SK-N-SH (cell line): ENCODE measurements around the gene LGI4. TPM values are rescaled to one million over a fixed set of nuclear protein-coding genes. Genes with fewer than 3 reads are reported as not detected.

Experiments
- CTCF ChIA-PET: fragments of 300-600, 350-600 bp; formaldehyde crosslinking; extraction: SDS; loops from one replicate; lab custom pipeline; 2021; lab: Yijun Ruan, JAX
- POLR2A ChIA-PET: fragments of 350-600 bp; sonication (Branson Sonifier 250); formaldehyde crosslinking; extraction: SDS; loops from one replicate; lab custom pipeline; 2020; ENCODE audit warnings: antibody characterized with exemption, inconsistent platforms; lab: Yijun Ruan, JAX
- DNase-seq: peaks from one replicate; pipeline ENCODE4 v3.0.0; 2012
- H2AFZ ChIP-seq: fragments of 200-600 bp; sonication (generic); 2 replicates; pipeline ENCODE4 v1.8.1; 2016; ENCODE audit warnings: antibody characterized with exemption, mild to moderate bottlenecking, low read depth
- H3F3A ChIP-seq: fragments of 200-600 bp; sonication (generic); replicated peaks from 2 replicates; pipeline ENCODE3; 2016; ENCODE audit warnings: antibody characterized with exemption, mild to moderate bottlenecking; ENCODE audit not compliant: insufficient read depth
- H3K27ac ChIP-seq, 2 experiments: fragments of 200-500 bp in 1 of 2; fragments of 200-600 bp in 1 of 2; sonication (Bioruptor generic) in 1 of 2; sonication (generic), shearing (Covaris generic) in 1 of 2; 2 replicates each; pipeline versions ENCODE4 v1.5.1 to v1.6.1; 2014 to 2016; ENCODE audit warnings: low read depth in 2 of 2, inconsistent platforms in 1 of 2, low read length in 1 of 2, mild to moderate bottlenecking in 1 of 2, mixed read lengths in 1 of 2
- H3K27me3 ChIP-seq: fragments of 200-600 bp; sonication (generic), shearing (Covaris generic); 2 replicates; pipeline ENCODE4 v1.6.1; 2016; ENCODE audit warnings: mixed run types; ENCODE audit not compliant: insufficient read depth
- H3K36me3 ChIP-seq, 2 experiments: fragments of 200-500 bp in 1 of 2; fragments of 200-600 bp in 1 of 2; sonication (Bioruptor generic) in 1 of 2; sonication (generic) in 1 of 2; replicated peaks in 1 of 2; 2 replicates each; pipeline versions ENCODE3 to v1.5.1; 2014 to 2016; ENCODE audit warnings: low read length in 1 of 2, mild to moderate bottlenecking in 1 of 2; ENCODE audit not compliant: insufficient read depth in 2 of 2, control insufficient read depth in 1 of 2
- H3K4me1 ChIP-seq, 2 experiments: fragments of 200-500 bp in 1 of 2; fragments of 200-600 bp in 1 of 2; sonication (Bioruptor generic) in 1 of 2; sonication (generic), shearing (Covaris generic) in 1 of 2; 2 replicates each; pipeline versions ENCODE4 v1.5.1 to v1.6.1; 2014 to 2016; ENCODE audit warnings: low read depth in 1 of 2, low read length in 1 of 2, mixed run types in 1 of 2; ENCODE audit not compliant: insufficient read depth in 2 of 2, control insufficient read depth in 1 of 2
- H3K4me2 ChIP-seq: fragments of 200-600 bp; sonication (generic), shearing (Covaris generic); 2 replicates; pipeline ENCODE4 v1.6.1; 2017; ENCODE audit warnings: mixed run types
- H3K4me3 ChIP-seq, 2 experiments: fragments of 200-500 bp in 1 of 2; fragments of 200-600 bp in 1 of 2; sonication (Bioruptor generic) in 1 of 2; sonication (generic), shearing (Covaris generic) in 1 of 2; 2 replicates each; pipeline versions ENCODE4 v1.5.1 to v1.8.1; 2014 to 2016; ENCODE audit warnings: low read depth in 2 of 2, inconsistent platforms in 1 of 2, low read length in 1 of 2, mild to moderate bottlenecking in 1 of 2, mixed read lengths in 1 of 2, moderate library complexity in 1 of 2
- H3K79me2 ChIP-seq: fragments of 200-600 bp; sonication (generic); 2 replicates; pipeline ENCODE4 v1.8.1; 2017; ENCODE audit warnings: mild to moderate bottlenecking; ENCODE audit not compliant: insufficient read depth
- H3K9ac ChIP-seq: fragments of 200-600 bp; sonication (generic); 2 replicates; pipeline ENCODE4 v1.6.1; 2017; ENCODE audit warnings: mixed run types
- H3K9me2 ChIP-seq: fragments of 200-600 bp; sonication (generic); 2 replicates; pipeline ENCODE4 v1.6.1; 2017; ENCODE audit warnings: mixed run types
- H3K9me3 ChIP-seq: fragments of 200-600 bp; sonication (generic); 2 replicates; pipeline ENCODE4 v1.6.1; 2017; ENCODE audit warnings: mixed run types, mild to moderate bottlenecking, moderate library complexity
- H4K20me1 ChIP-seq: fragments of 200-600 bp; sonication (generic); 2 replicates; pipeline ENCODE4 v1.6.1; 2017; ENCODE audit warnings: mild to moderate bottlenecking, mixed run types; ENCODE audit not compliant: insufficient read depth
- EZH2phosphoT487 ChIP-seq: fragments of 200-600 bp; sonication (generic); IDR thresholded peaks from 2 replicates; pipeline ENCODE4 v1.6.1; 2017; ENCODE audit warnings: low read depth, mixed run types, mild to moderate bottlenecking, antibody characterized with exemption, moderate library complexity, borderline replicate concordance
- FOXJ3 ChIP-seq: sonication (generic); formaldehyde crosslinking; IDR thresholded peaks from 2 replicates; pipeline ENCODE4 v1.5.1; 2020; ENCODE audit warnings: mild to moderate bottlenecking, missing genetic modification reagents
- GATA2 ChIP-seq: sonication (generic); formaldehyde crosslinking; IDR thresholded peaks from 2 replicates; pipeline ENCODE4 v1.5.0; 2020; ENCODE audit warnings: mild to moderate bottlenecking, missing genetic modification reagents
- JUND ChIP-seq: IDR thresholded peaks from 2 replicates; pipeline ENCODE4 v1.4.0; 2012
- MXI1 ChIP-seq: IDR thresholded peaks from 2 replicates; pipeline ENCODE4 v1.6.1; 2012; ENCODE audit warnings: mild to moderate bottlenecking, low read depth, low read length, improper control_type of control experiment
- NFIC ChIP-seq: IDR thresholded peaks from 2 replicates; pipeline ENCODE4 v1.4.0; 2012; ENCODE audit warnings: borderline replicate concordance
- NRF1 ChIP-seq: IDR thresholded peaks from 2 replicates; pipeline ENCODE4 v1.6.1; 2012; ENCODE audit warnings: low read depth, mild to moderate bottlenecking, low read length
- RAD21 ChIP-seq: IDR thresholded peaks from 2 replicates; pipeline ENCODE4 v1.6.1; 2012; ENCODE audit warnings: mild to moderate bottlenecking, low read length
- RXRA ChIP-seq: IDR thresholded peaks from 2 replicates; pipeline ENCODE4 v1.4.0; 2012; ENCODE audit warnings: low read depth, mild to moderate bottlenecking, borderline replicate concordance
- SIN3A ChIP-seq: IDR thresholded peaks from 2 replicates; pipeline ENCODE4 v1.6.1; 2012; ENCODE audit warnings: low read depth, mild to moderate bottlenecking, low read length, moderate library complexity, borderline replicate concordance
- SMC3 ChIP-seq: IDR thresholded peaks from 2 replicates; pipeline ENCODE4 v1.6.1; 2012; ENCODE audit warnings: low read depth, low read length, improper control_type of control experiment
- TCF12 ChIP-seq: IDR thresholded peaks from 2 replicates; pipeline ENCODE4 v1.4.0; 2012
- YY1 ChIP-seq: IDR thresholded peaks from 2 replicates; pipeline ENCODE4 v1.4.0; 2012; ENCODE audit warnings: low read depth, mild to moderate bottlenecking
- WGBS: methylation state at CpG from one replicate; pipeline ENCODE4 v1.1.6; 2017; ENCODE audit warnings: low lambda C conversion rate; 5-methylcytosine and 5-hydroxymethylcytosine counted together
- polyA plus RNA-seq, 3 experiments: library from polyadenylated mRNA; depleted of rRNA; stranded (reverse); fragments of >200 nt; gene quantifications; 2 replicates each; pipeline ENCODE4 v1.2.3, GENCODE V29; 2012
- TF ChIP-seq, protein P1 (sequence below): fragments of 150-350 bp; IDR thresholded peaks from 2 replicates; pipeline ENCODE4 v1.6.1; 2017; ENCODE audit warnings: antibody characterized with exemption, low read length, low read depth, borderline replicate concordance
- TF ChIP-seq, protein P2 (sequence below): IDR thresholded peaks from 2 replicates; pipeline ENCODE4 v1.4.0; 2012; ENCODE audit warnings: low read depth
- TF ChIP-seq, protein P3 (sequence below): fragments of 200-600 bp; sonication (generic); IDR thresholded peaks from 2 replicates; pipeline ENCODE4 v1.6.1; 2017; ENCODE audit warnings: antibody characterized with exemption, mild to moderate bottlenecking, moderate library complexity

Gene LGI4
- polyA plus RNA-seq, 1 of the 3 experiments (the other 2 are of a cell fraction), result 0.05 TPM

DNA sequence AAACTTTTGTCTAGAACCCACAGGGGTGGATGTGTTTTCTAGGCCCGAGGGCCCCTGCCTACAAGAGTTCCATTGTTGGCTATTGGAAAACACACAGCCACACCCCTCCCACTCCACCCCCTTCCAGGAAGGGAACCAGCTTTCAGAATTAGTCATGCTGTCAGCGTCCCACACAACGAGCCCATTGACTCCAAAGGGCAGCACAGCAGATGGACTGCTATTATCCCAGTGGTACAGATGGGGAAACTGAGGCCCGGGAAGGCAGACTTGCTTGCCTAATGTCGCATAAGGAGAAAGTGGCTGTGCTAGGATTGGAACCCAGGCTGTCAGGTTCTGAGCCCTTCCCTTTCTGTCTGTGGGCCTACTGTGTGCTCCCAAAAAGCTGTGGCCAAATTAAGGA, 27.3 kb downstream of the LGI4 start (continued):
- TF ChIP-seq, protein P1, sequence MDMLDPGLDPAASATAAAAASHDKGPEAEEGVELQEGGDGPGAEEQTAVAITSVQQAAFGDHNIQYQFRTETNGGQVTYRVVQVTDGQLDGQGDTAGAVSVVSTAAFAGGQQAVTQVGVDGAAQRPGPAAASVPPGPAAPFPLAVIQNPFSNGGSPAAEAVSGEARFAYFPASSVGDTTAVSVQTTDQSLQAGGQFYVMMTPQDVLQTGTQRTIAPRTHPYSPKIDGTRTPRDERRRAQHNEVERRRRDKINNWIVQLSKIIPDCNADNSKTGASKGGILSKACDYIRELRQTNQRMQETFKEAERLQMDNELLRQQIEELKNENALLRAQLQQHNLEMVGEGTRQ, result no peak
- TF ChIP-seq, all 33 proteins: peak for 0

DNA sequence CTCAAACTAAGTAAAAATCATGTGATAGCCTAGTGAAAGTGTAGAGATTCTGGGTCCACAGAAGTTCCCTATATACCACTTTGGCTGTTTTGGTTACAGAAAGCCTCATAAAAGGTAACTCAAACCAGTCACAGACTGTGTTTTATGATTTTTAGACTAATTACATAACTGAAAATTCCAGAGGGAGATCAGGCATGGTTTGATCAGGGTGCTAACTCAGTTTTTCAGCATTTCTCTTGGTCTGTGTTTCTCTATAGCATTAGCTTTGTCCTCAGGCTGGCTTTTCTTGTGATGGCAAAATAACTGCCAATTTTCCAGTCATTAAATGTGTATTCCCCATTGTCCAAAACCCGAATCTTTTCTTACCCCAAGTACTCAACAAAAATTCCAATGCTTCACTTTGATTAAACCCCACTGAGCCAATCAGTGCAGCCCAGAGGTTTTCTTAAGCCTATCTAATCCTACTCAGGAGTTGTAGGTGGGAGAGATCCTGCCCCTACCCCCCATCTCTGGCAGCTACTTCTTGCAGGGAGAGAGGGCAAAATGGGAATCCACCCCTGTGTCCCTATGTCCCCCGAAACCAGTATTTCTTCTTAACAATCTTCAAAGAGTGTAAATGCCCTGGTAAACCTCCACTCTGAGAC, 27.8 kb downstream of the LGI4 start:
- no peak overlapping the region for H3K9ac ChIP-seq
- no peak overlapping the region for H3K4me3 ChIP-seq
- peaks cover 4% of the 10 kb centered on the region for H3F3A ChIP-seq
- ChIA-PET POLR2A (no interaction called here), CTCF (interaction anchor here (0.6 to 1.5 kb wide), 5 partner anchors 8 to 47 kb away, joined by 3 to 6 read pairs (median 5); partner anchors contain the start of gene FXYD3)
- H2AFZ ChIP-seq, result no peak overlapping the region
- no peaks in the 10 kb centered on the region for H3K9me2 ChIP-seq
- no peak for DNase-seq
- H3K79me2 ChIP-seq, result no peaks in the 10 kb centered on the region
- H3K27ac ChIP-seq, result no peak overlapping the region
- H4K20me1 ChIP-seq, result no peaks in the 10 kb centered on the region
- no peak overlapping the region for H3K4me2 ChIP-seq
- WGBS, result 41% methylated on average over 2 of the region's 2 CpGs
- H3K4me1 ChIP-seq, result no peaks in the 10 kb centered on the region
- no peaks in the 10 kb centered on the region for H3K27me3 ChIP-seq
- no peaks in the 10 kb centered on the region for H3K9me3 ChIP-seq
- no peaks in the 10 kb centered on the region for H3K36me3 ChIP-seq
- no peak for TF ChIP-seq JUND
- TF ChIP-seq EZH2phosphoT487, result no peak
- TF ChIP-seq NFIC, result no peak
- TF ChIP-seq, protein P2, sequence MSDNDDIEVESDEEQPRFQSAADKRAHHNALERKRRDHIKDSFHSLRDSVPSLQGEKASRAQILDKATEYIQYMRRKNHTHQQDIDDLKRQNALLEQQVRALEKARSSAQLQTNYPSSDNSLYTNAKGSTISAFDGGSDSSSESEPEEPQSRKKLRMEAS, result no peak
- TF ChIP-seq, protein P3, sequence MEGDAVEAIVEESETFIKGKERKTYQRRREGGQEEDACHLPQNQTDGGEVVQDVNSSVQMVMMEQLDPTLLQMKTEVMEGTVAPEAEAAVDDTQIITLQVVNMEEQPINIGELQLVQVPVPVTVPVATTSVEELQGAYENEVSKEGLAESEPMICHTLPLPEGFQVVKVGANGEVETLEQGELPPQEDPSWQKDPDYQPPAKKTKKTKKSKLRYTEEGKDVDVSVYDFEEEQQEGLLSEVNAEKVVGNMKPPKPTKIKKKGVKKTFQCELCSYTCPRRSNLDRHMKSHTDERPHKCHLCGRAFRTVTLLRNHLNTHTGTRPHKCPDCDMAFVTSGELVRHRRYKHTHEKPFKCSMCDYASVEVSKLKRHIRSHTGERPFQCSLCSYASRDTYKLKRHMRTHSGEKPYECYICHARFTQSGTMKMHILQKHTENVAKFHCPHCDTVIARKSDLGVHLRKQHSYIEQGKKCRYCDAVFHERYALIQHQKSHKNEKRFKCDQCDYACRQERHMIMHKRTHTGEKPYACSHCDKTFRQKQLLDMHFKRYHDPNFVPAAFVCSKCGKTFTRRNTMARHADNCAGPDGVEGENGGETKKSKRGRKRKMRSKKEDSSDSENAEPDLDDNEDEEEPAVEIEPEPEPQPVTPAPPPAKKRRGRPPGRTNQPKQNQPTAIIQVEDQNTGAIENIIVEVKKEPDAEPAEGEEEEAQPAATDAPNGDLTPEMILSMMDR, result no peak
- TF ChIP-seq YY1, result no peak

DNA sequence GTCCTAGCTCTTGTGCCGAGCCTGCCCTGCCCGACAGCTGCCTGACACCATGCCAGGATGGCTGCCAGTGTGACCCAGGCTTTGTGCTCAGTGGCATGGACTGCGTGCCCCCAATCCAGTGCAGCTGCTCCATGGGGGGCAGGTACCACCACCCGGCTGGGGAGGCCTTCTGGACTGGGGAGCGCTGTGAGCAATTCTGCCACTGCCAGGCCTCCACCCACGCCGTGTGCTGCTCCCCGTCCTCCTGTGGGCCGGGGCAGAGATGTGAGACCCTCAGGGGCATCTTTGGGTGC, 28.6 kb downstream of the LGI4 start:
- DNase-seq, result no peak
- CTCF ChIA-PET, result interaction anchor here (0.7 to 1.5 kb wide), 2 partner anchors 9 kb away, joined by 3 to 6 read pairs; partner anchors contain the start of gene FXYD3
- Histone ChIP-seq H3K9ac (no peak overlapping the region), H3K27me3 (no peaks in the 10 kb centered on the region), H3K4me2 (no peak overlapping the region), H3K79me2 (no peaks in the 10 kb centered on the region), H4K20me1 (no peaks in the 10 kb centered on the region), H3K4me3 (no peak overlapping the region), H3K27ac (no peak overlapping the region), H3K9me2 (no peaks in the 10 kb centered on the region), H3F3A (peaks cover 4% of the 10 kb centered on the region), H2AFZ (no peak overlapping the region), H3K9me3 (no peaks in the 10 kb centered on the region), H3K4me1 (no peaks in the 10 kb centered on the region), H3K36me3 (no peaks in the 10 kb centered on the region)
- POLR2A ChIA-PET, result no interaction called here
- TF ChIP-seq EZH2phosphoT487 (no peak), FOXJ3 (CRISPR knock-in tag) (no peak), SIN3A (no peak), TCF12 (no peak), MXI1 (no peak), YY1 (no peak), NRF1 (no peak), RXRA (no peak), GATA2 (CRISPR knock-in tag) (no peak), RAD21 (no peak), SMC3 (no peak), NFIC (no peak)
- WGBS, result 64% methylated on average over 7 of the region's 9 CpGs
